ENCODE measurements around the gene MAPK13.
A peak's percentile ranks its signal among the peaks of the same experiment; 100 is the strongest.

The MAPK13 gene

GRCh38 chr6:36109092-36109491 is 21.2 kb upstream of the MAPK13 start:
- no peak overlapping the region for H3K4me3 Mint-ChIP-seq
- no peaks in the 10 kb centered on the region for H3K27me3 Mint-ChIP-seq
- peaks cover 38% of the 10 kb centered on the region for H3K4me1 Mint-ChIP-seq
- peaks cover 35% of the 10 kb centered on the region for H3K36me3 Mint-ChIP-seq
- peak; percentile 93 for ATAC-seq
- H3K9me3 Mint-ChIP-seq: no peaks in the 10 kb centered on the region
- H3K27ac Mint-ChIP-seq: peak overlapping the region; percentile 90

GRCh38 chr6:36110050-36110449 is 20.3 kb upstream of the MAPK13 start:
- peak overlapping the region; percentile 90 for H3K27ac Mint-ChIP-seq
- ATAC-seq: no peak
- no peaks in the 10 kb centered on the region for H3K9me3 Mint-ChIP-seq
- H3K4me1 Mint-ChIP-seq: peaks cover 47% of the 10 kb centered on the region
- peaks cover 30% of the 10 kb centered on the region for H3K36me3 Mint-ChIP-seq
- H3K27me3 Mint-ChIP-seq: no peaks in the 10 kb centered on the region
- no peak overlapping the region for H3K4me3 Mint-ChIP-seq

- ATAC-seq: no peak
- Mint-ChIP-seq H3K27me3 (no peaks in the 10 kb centered on the region), H3K4me3 (no peak overlapping the region), H3K27ac (peak overlapping the region; percentile 90), H3K36me3 (peaks cover 22% of the 10 kb centered on the region), H3K4me1 (peaks cover 54% of the 10 kb centered on the region), H3K9me3 (no peaks in the 10 kb centered on the region)
Observed at GRCh38 chr6:36110863-36111262, 19.4 kb upstream of the MAPK13 start.

DNA sequence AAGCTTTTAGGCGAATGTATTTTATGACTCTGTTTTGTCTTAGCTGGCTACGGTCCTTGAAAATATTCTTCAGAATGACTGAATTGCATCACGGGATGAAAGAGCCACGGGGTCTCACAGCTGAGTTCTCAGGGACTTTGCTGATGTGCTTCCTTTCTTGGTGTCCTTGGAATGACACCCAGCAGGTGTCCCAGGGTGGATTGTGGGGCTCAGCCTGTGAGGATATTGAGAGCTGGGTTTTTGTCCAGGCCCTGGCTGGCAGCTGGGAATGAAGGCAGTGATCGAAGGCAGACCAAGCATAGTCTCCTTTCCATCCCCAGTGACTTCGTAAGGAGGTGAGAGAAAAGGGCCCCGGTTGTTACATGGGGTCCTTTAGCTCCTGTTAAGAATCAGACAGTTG is 18.8 kb upstream of the MAPK13 start:
- ATAC-seq: no peak
- peak overlapping the region; percentile 90 for H3K27ac Mint-ChIP-seq
- H3K36me3 Mint-ChIP-seq: peaks cover 23% of the 10 kb centered on the region
- H3K9me3 Mint-ChIP-seq: no peaks in the 10 kb centered on the region
- H3K27me3 Mint-ChIP-seq: no peaks in the 10 kb centered on the region
- peaks cover 59% of the 10 kb centered on the region for H3K4me1 Mint-ChIP-seq
- H3K4me3 Mint-ChIP-seq: no peak overlapping the region

- Mint-ChIP-seq H3K4me3 (no peak overlapping the region), H3K4me1 (peaks cover 72% of the 10 kb centered on the region), H3K36me3 (peaks cover 24% of the 10 kb centered on the region), H3K27ac (peak overlapping the region; percentile 90), H3K9me3 (no peaks in the 10 kb centered on the region), H3K27me3 (no peaks in the 10 kb centered on the region)
- no peak for ATAC-seq
Observed at GRCh38 chr6:36113049-36113448, 17.3 kb upstream of the MAPK13 start.

GRCh38 chr6:36113703-36114102 is 16.6 kb upstream of the MAPK13 start:
- Mint-ChIP-seq H3K27ac (peak overlapping the region; percentile 50), H3K36me3 (peaks cover 20% of the 10 kb centered on the region), H3K27me3 (no peaks in the 10 kb centered on the region), H3K4me3 (no peak overlapping the region), H3K9me3 (no peaks in the 10 kb centered on the region), H3K4me1 (peaks cover 72% of the 10 kb centered on the region)
- ATAC-seq: no peak

GRCh38 chr6:36114798-36115408 is 15.4 kb upstream of the MAPK13 start:
- Mint-ChIP-seq H3K27me3 (no peaks in the 10 kb centered on the region), H3K4me3 (peak overlapping the region; percentile 30), H3K36me3 (peaks cover 22% of the 10 kb centered on the region), H3K9me3 (no peaks in the 10 kb centered on the region), H3K4me1 (peaks cover 73% of the 10 kb centered on the region), H3K27ac (peak overlapping the region; percentile 50)
- ATAC-seq: peak; percentile 83

GRCh38 chr6:36115412-36115811 is 14.9 kb upstream of the MAPK13 start:
- Mint-ChIP-seq H3K27ac (peak overlapping the region; percentile 50), H3K4me3 (peak overlapping the region; percentile 39), H3K27me3 (no peaks in the 10 kb centered on the region), H3K4me1 (peaks cover 78% of the 10 kb centered on the region), H3K9me3 (no peaks in the 10 kb centered on the region), H3K36me3 (peaks cover 22% of the 10 kb centered on the region)
- ATAC-seq: no peak

DNA sequence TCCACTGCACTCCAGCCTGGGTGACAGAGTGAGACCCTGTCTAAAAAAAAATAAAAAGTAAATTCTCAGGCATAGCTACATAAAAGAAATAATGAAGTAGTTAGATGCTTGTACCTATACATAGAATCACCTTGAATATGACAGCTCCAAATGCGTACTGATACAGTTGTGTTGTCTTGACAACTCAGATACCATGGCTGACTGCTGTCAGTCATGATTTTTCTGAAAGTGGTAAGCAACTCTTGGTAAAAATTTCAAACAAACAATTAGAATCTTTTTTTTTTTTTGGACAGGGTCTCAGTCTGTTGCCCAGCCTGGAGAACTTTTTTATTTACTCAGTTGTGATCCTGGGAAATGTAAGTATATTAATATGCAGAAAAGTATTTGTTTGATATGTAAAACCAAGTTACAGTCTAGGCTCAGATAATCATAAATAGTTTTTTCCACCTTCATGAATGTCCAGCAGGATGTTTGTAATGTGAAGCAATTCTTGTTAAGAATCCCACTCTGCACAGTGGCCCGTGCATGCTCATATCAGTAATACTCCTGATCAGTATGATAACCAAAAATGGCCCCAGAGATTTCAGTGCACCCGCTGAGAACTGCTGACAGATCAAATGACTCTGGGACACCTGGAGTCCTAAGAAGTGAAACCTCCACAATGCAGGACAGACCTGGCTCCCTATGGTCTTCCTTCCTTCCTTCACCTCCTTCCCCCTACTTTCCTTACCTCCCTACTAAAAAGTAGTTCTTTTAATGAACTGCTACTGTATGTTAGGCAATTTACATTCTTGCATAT is 14.0 kb upstream of the MAPK13 start:
- ATAC-seq: no peak
- H3K4me1 Mint-ChIP-seq: peaks cover 87% of the 10 kb centered on the region
- H3K27ac Mint-ChIP-seq: peak overlapping the region; percentile 50
- peaks cover 22% of the 10 kb centered on the region for H3K36me3 Mint-ChIP-seq
- H3K9me3 Mint-ChIP-seq: no peaks in the 10 kb centered on the region
- no peaks in the 10 kb centered on the region for H3K27me3 Mint-ChIP-seq
- H3K4me3 Mint-ChIP-seq: no peak overlapping the region

DNA sequence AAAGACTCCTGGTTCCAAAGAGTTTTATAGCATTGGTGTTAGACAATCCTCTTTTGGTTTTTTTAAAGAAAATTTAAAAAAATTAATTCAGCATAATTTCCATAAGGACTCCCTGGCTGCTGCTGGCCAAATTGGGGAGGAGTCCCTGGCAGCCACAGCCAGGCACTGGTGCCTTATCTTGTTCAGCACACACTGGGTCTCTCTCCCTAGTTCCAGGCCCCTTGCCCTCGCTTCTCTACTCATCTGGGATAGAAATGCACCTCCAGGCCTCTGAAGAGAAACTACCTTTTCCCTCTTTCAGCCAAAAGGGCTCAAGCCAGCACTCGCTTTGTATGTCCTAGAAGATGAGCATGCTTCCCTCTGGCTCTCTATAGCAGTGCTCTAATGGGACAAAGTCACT is 13.4 kb upstream of the MAPK13 start:
- no peaks in the 10 kb centered on the region for H3K9me3 Mint-ChIP-seq
- no peaks in the 10 kb centered on the region for H3K27me3 Mint-ChIP-seq
- peak overlapping the region; percentile 50 for H3K27ac Mint-ChIP-seq
- H3K4me3 Mint-ChIP-seq: no peak overlapping the region
- no peak for ATAC-seq
- H3K4me1 Mint-ChIP-seq: peaks cover 93% of the 10 kb centered on the region
- H3K36me3 Mint-ChIP-seq: peaks cover 22% of the 10 kb centered on the region

DNA sequence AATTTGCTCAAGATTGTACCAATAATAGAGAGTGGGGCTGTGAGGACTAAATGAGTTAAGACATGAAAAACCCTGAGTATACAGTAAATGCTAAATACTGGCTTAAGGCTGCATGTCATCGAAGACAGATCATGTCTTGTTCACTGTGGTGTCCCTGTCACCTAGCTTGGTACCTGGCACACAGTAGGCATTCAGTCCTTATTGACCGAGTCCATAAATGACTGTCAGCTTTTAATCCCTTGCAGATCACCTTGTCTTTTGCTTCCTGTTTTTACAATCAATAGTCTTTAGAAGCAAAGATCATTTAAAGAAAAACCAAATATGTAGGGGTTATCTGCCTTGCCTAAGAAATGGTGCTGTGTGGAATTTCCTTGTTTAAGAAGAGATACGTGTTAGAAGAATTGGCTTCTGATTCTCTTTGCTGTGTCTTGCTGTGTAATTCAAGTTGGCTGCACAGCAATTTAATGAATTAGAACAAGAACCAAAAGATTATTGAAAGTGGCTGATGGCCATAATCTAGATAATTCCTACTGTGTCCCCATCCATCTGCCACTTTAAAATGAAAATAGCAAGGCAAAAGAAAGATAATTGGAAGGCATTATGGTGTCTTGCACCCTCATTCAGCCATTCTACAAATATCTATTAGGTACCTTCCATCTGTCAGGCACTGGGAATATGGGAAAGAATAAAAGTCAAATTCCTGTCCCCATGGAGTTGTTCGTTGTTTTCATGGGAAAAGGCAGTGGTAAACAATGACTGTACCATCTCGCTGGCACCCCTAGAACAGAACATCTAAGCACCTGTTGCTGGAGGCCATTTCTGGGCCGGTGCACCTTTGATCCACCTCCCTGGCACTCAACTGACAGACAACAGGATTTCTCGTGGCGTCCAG is 12.4 kb upstream of the MAPK13 start:
- ATAC-seq: no peak
- Mint-ChIP-seq H3K4me3 (no peak overlapping the region), H3K27me3 (no peaks in the 10 kb centered on the region), H3K36me3 (peaks cover 22% of the 10 kb centered on the region), H3K4me1 (peaks cover 97% of the 10 kb centered on the region), H3K27ac (peak overlapping the region; percentile 50), H3K9me3 (no peaks in the 10 kb centered on the region)

GRCh38 chr6:36118550-36119107 is 11.7 kb upstream of the MAPK13 start:
- no peak overlapping the region for H3K4me3 Mint-ChIP-seq
- H3K36me3 Mint-ChIP-seq: peaks cover 22% of the 10 kb centered on the region
- ATAC-seq: peak; percentile 42
- peak overlapping the region; percentile 50 for H3K27ac Mint-ChIP-seq
- peaks cover 97% of the 10 kb centered on the region for H3K4me1 Mint-ChIP-seq
- no peaks in the 10 kb centered on the region for H3K9me3 Mint-ChIP-seq
- H3K27me3 Mint-ChIP-seq: no peaks in the 10 kb centered on the region

GRCh38 chr6:36119209-36119608 is 11.1 kb upstream of the MAPK13 start:
- Mint-ChIP-seq H3K4me3 (no peak overlapping the region), H3K4me1 (peaks cover 97% of the 10 kb centered on the region), H3K27ac (peak overlapping the region; percentile 50), H3K36me3 (peaks cover 22% of the 10 kb centered on the region), H3K27me3 (no peaks in the 10 kb centered on the region), H3K9me3 (no peaks in the 10 kb centered on the region)
- ATAC-seq: no peak

DNA sequence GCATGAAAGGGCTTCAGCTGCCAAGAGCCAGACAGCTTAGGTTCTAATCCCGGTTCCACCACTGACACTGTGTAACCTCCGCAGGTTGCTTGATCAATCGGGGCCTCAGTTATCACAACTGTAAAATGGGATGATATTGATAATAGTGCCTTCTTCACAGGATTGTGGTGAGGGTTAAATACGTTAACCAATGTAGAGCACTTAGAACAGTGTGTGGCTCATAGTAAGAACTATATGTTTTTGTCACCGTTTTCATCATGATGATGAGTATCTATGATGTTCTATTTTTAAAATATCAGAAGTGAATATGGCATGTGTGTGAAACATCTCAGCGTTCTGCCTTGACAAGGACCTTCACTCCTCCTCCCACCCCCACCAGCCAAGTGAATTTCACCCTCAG is 10.3 kb upstream of the MAPK13 start:
- Mint-ChIP-seq H3K36me3 (peaks cover 22% of the 10 kb centered on the region), H3K27me3 (no peaks in the 10 kb centered on the region), H3K27ac (peak overlapping the region; percentile 98), H3K9me3 (no peaks in the 10 kb centered on the region), H3K4me3 (no peak overlapping the region), H3K4me1 (peaks cover 91% of the 10 kb centered on the region)
- no peak for ATAC-seq

- H3K27ac Mint-ChIP-seq: peak overlapping the region; percentile 98
- peak; percentile 86 for ATAC-seq
Observed at GRCh38 chr6:36120539-36120938, 9.8 kb upstream of the MAPK13 start.

More at GRCh38 chr6:36120539-36120938, 9.8 kb upstream of the MAPK13 start:
- H3K36me3 Mint-ChIP-seq: peaks cover 22% of the 10 kb centered on the region
- H3K4me1 Mint-ChIP-seq: peaks cover 86% of the 10 kb centered on the region
- H3K4me3 Mint-ChIP-seq: peak overlapping the region; percentile 79
- no peaks in the 10 kb centered on the region for H3K9me3 Mint-ChIP-seq
- no peaks in the 10 kb centered on the region for H3K27me3 Mint-ChIP-seq

Measured in stimulated activated memory B cell treated with anti-CD40 and anti-IgM and Interleukin-4, amounts not matched to agents 10 μg/mL and 1 μg/mL and 100 μg/mL, for 72 hours (primary cell).